Measurements from ENCODE around the gene CRB1.

- TF ChIP-seq, protein P1, sequence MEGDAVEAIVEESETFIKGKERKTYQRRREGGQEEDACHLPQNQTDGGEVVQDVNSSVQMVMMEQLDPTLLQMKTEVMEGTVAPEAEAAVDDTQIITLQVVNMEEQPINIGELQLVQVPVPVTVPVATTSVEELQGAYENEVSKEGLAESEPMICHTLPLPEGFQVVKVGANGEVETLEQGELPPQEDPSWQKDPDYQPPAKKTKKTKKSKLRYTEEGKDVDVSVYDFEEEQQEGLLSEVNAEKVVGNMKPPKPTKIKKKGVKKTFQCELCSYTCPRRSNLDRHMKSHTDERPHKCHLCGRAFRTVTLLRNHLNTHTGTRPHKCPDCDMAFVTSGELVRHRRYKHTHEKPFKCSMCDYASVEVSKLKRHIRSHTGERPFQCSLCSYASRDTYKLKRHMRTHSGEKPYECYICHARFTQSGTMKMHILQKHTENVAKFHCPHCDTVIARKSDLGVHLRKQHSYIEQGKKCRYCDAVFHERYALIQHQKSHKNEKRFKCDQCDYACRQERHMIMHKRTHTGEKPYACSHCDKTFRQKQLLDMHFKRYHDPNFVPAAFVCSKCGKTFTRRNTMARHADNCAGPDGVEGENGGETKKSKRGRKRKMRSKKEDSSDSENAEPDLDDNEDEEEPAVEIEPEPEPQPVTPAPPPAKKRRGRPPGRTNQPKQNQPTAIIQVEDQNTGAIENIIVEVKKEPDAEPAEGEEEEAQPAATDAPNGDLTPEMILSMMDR (IDR thresholded peaks at IDR 0.05; ENCODE audit: insufficient read depth, low read length, poor library complexity, severe bottlenecking), result no peak
- TF ChIP-seq EZH2phosphoT487 (conservative IDR thresholded peaks at IDR 0.05; ENCODE audit: low read length), result no peak
Observed at GRCh38 chr1:197287863-197288262, 19.8 kb downstream of the CRB1 start.

All from SU-DHL-6 (cell line).